Ectodermal cell (in vitro differentiated cells): ENCODE data around the gene AFDN.

Experiments
- H3K27ac ChIP-seq: 2 replicates; pipeline ENCODE4 v1.7.0; 2013; ENCODE audit warnings: mild to moderate bottlenecking, low read depth, low read length; ENCODE audit not compliant: insufficient read depth, poor library complexity, severe bottlenecking
- H3K27me3 ChIP-seq: 2 replicates; pipeline ENCODE4 v1.7.0; 2013; ENCODE audit warnings: mild to moderate bottlenecking, low read length; ENCODE audit not compliant: insufficient read depth, control insufficient read depth, poor library complexity, severe bottlenecking
- H3K36me3 ChIP-seq: one replicate; pipeline ENCODE4 v1.7.0; 2013; ENCODE audit warnings: low read length; ENCODE audit not compliant: control insufficient read depth, insufficient read depth
- H3K4me1 ChIP-seq: one replicate; pipeline ENCODE4 v1.7.0; 2013; ENCODE audit warnings: low read length; ENCODE audit not compliant: control insufficient read depth, insufficient read depth
- H3K4me3 ChIP-seq: 2 replicates; pipeline ENCODE4 v1.7.0; 2013; ENCODE audit warnings: low read depth, low read length, control low read depth; ENCODE audit not compliant: insufficient read depth
- H3K9me3 ChIP-seq: 2 replicates; pipeline ENCODE4 v1.7.0; 2013; ENCODE audit warnings: mild to moderate bottlenecking, low read length, moderate library complexity; ENCODE audit not compliant: control insufficient read depth
- WGBS, 2 experiments: methylation state at CpG; one replicate each; pipeline ENCODE4 v1.1.7; 2013; ENCODE audit warnings: missing lambda C conversion rate in 2 of 2; 5-methylcytosine and 5-hydroxymethylcytosine counted together

The AFDN gene

GRCh38 chr6:167917551-167918154 is 90.9 kb downstream of the AFDN start:
- peaks cover 43% of the 10 kb centered on the region for H3K36me3 ChIP-seq

GRCh38 chr6:167918548-167919278 is 92.0 kb downstream of the AFDN start:
- Histone ChIP-seq H3K4me1 (no peaks in the 10 kb centered on the region), H3K9me3 (no peaks in the 10 kb centered on the region), H3K36me3 (peaks cover 38% of the 10 kb centered on the region), H3K4me3 (no peak overlapping the region), H3K27ac (no peak overlapping the region), H3K27me3 (no peaks in the 10 kb centered on the region)
- WGBS, 2 experiments, result 96 to 97% methylated on average over 14 of the region's 14 CpGs

More at GRCh38 chr6:167917551-167918154, 90.9 kb downstream of the AFDN start:
- Histone ChIP-seq H3K4me1 (no peaks in the 10 kb centered on the region), H3K27me3 (no peaks in the 10 kb centered on the region), H3K9me3 (no peaks in the 10 kb centered on the region), H3K27ac (no peak overlapping the region), H3K4me3 (no peak overlapping the region)
- 98 to 100% methylated on average over 2 of the region's 2 CpGs for WGBS, 2 experiments

GRCh38 chr6:167919349-167919748 is 92.6 kb downstream of the AFDN start:
- Histone ChIP-seq H3K27ac (no peak overlapping the region), H3K4me1 (no peaks in the 10 kb centered on the region), H3K4me3 (no peak overlapping the region), H3K9me3 (no peaks in the 10 kb centered on the region), H3K36me3 (peaks cover 35% of the 10 kb centered on the region), H3K27me3 (no peaks in the 10 kb centered on the region)
- WGBS, 2 experiments, result 95% methylated on average over 3 of the region's 3 CpGs

GRCh38 chr6:167920165-167920564 is 93.5 kb downstream of the AFDN start:
- H3K9me3 ChIP-seq, result no peaks in the 10 kb centered on the region
- no peak overlapping the region for H3K27ac ChIP-seq
- no peak overlapping the region for H3K4me3 ChIP-seq
- WGBS, 2 experiments, result 92 to 94% methylated on average over 8 of the region's 8 CpGs
- H3K4me1 ChIP-seq, result no peaks in the 10 kb centered on the region
- H3K27me3 ChIP-seq, result no peaks in the 10 kb centered on the region
- H3K36me3 ChIP-seq, result peaks cover 38% of the 10 kb centered on the region

- Histone ChIP-seq H3K4me1 (no peaks in the 10 kb centered on the region), H3K4me3 (no peak overlapping the region), H3K36me3 (peaks cover 28% of the 10 kb centered on the region), H3K27ac (no peak overlapping the region), H3K27me3 (no peaks in the 10 kb centered on the region), H3K9me3 (no peaks in the 10 kb centered on the region)
- 90 to 97% methylated on average over 6 of the region's 6 CpGs for WGBS, 2 experiments
Observed at GRCh38 chr6:167921831-167922230, 95.1 kb downstream of the AFDN start.

- no peak overlapping the region for H3K4me3 ChIP-seq
- H3K36me3 ChIP-seq, result peaks cover 23% of the 10 kb centered on the region
- no peaks in the 10 kb centered on the region for H3K27me3 ChIP-seq
- H3K27ac ChIP-seq, result no peak overlapping the region
- 96% methylated on average over 7 of the region's 7 CpGs for WGBS, 2 experiments
- H3K4me1 ChIP-seq, result no peaks in the 10 kb centered on the region
- no peaks in the 10 kb centered on the region for H3K9me3 ChIP-seq
Observed at GRCh38 chr6:167925026-167925425, 98.3 kb downstream of the AFDN start.

GRCh38 chr6:167927246-167927645 is 100.5 kb downstream of the AFDN start:
- Histone ChIP-seq H3K4me1 (peaks cover 3% of the 10 kb centered on the region), H3K27me3 (no peaks in the 10 kb centered on the region), H3K27ac (no peak overlapping the region), H3K9me3 (no peaks in the 10 kb centered on the region), H3K4me3 (no peak overlapping the region), H3K36me3 (peaks cover 15% of the 10 kb centered on the region)
- WGBS, 2 experiments, result 94 to 98% methylated on average over 6 of the region's 6 CpGs

GRCh38 chr6:167928111-167928510 is 101.4 kb downstream of the AFDN start:
- peaks cover 15% of the 10 kb centered on the region for H3K36me3 ChIP-seq
- no peaks in the 10 kb centered on the region for H3K27me3 ChIP-seq
- peaks cover 3% of the 10 kb centered on the region for H3K4me1 ChIP-seq
- no peak overlapping the region for H3K4me3 ChIP-seq
- WGBS, 2 experiments, result 95 to 96% methylated on average over 3 of the region's 3 CpGs
- no peaks in the 10 kb centered on the region for H3K9me3 ChIP-seq
- H3K27ac ChIP-seq, result no peak overlapping the region

- 94 to 98% methylated on average over 3 of the region's 3 CpGs for WGBS, 2 experiments
- H3K36me3 ChIP-seq, result peaks cover 7% of the 10 kb centered on the region
- no peak overlapping the region for H3K27ac ChIP-seq
- no peaks in the 10 kb centered on the region for H3K9me3 ChIP-seq
- peaks cover 3% of the 10 kb centered on the region for H3K4me1 ChIP-seq
- H3K4me3 ChIP-seq, result no peak overlapping the region
- no peaks in the 10 kb centered on the region for H3K27me3 ChIP-seq
Observed at GRCh38 chr6:167930295-167930694, 103.6 kb downstream of the AFDN start.

- Histone ChIP-seq H3K4me3 (no peak overlapping the region), H3K27me3 (no peaks in the 10 kb centered on the region), H3K4me1 (peaks cover 3% of the 10 kb centered on the region), H3K27ac (no peak overlapping the region), H3K36me3 (peaks cover 7% of the 10 kb centered on the region), H3K9me3 (no peaks in the 10 kb centered on the region)
- WGBS, 2 experiments, result 93 to 94% methylated on average over 12 of the region's 12 CpGs
Observed at GRCh38 chr6:167932468-167933276, 106.0 kb downstream of the AFDN start.
